C4-2B (cell line): ENCODE data around the gene STAP2.

Source experiments
- CTCF ChIP-seq: fragments of 450-650 bp; conservative IDR thresholded peaks from 2 replicates; pipeline ENCODE4 v1.5.1; 2017; ENCODE audit warnings: mild to moderate bottlenecking
- ZFX ChIP-seq: fragments of 450-650 bp; IDR thresholded peaks from 2 replicates; pipeline ENCODE4 v1.6.1; 2017

- TF ChIP-seq CTCF = no peak
- TF ChIP-seq ZFX = no peak
Measured at GRCh38 chr19:4346020-4346383, 7.4 kb upstream of the STAP2 start.
